ENCODE data around the gene STARD4.

The STARD4 gene, protein sequence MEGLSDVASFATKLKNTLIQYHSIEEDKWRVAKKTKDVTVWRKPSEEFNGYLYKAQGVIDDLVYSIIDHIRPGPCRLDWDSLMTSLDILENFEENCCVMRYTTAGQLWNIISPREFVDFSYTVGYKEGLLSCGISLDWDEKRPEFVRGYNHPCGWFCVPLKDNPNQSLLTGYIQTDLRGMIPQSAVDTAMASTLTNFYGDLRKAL

DNA sequence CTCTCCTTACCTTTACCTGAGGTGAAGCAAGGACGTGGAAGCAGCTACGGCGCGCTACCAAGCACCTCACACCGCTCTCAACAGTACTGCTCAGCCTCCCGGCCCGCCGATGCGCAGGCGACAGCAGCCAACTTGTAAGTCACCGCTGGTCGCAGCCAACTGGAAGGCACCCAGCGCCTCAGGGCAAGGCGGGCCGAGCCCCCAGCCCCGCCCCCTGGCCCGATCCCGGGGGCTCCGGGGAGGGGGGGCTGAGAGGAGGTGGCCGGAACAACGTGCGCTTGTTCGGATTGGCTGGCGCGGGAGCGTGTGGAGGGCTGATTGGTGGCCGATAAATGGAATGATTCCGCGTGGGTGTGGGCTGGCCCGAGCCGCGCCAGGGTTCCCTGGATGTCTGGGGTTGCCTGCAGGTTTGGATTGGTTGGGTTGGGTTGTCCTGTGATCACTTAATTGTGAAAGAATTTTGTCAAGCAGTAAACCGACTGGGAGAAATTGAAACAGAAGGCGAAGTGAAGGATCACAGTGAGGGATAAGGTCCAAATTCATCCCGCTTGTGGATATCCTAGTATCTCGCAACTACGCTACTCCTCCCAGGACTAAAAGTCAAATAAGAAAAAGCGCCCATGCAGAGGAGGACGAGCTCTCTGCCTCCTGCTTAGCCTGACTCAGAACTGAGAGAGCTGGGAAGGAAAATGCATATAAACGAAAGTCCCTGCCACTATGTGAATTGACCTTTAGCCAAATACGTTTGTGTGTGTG lies at the start of gene STARD4:
Gene STARD4 (minus strand): TSS at position 161 of the 756 bp plus-strand sequence. CDS start 5,102 bp downstream, outside the sequence.
- TF ChIP-seq, protein P1, sequence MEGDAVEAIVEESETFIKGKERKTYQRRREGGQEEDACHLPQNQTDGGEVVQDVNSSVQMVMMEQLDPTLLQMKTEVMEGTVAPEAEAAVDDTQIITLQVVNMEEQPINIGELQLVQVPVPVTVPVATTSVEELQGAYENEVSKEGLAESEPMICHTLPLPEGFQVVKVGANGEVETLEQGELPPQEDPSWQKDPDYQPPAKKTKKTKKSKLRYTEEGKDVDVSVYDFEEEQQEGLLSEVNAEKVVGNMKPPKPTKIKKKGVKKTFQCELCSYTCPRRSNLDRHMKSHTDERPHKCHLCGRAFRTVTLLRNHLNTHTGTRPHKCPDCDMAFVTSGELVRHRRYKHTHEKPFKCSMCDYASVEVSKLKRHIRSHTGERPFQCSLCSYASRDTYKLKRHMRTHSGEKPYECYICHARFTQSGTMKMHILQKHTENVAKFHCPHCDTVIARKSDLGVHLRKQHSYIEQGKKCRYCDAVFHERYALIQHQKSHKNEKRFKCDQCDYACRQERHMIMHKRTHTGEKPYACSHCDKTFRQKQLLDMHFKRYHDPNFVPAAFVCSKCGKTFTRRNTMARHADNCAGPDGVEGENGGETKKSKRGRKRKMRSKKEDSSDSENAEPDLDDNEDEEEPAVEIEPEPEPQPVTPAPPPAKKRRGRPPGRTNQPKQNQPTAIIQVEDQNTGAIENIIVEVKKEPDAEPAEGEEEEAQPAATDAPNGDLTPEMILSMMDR (IDR thresholded peaks at IDR 0.05; ENCODE audit: extremely low read depth, insufficient read depth, missing control alignments), result no peak
- peak; percentile 93 for DNase-seq (ENCODE audit: low spot score)
- in situ Hi-C loops (cut with MboI; ENCODE audit: low pct_unique_long_range_greater_than_20kb, low sequenced_read_pairs, unreplicated experiment), result no loop called here

DNA sequence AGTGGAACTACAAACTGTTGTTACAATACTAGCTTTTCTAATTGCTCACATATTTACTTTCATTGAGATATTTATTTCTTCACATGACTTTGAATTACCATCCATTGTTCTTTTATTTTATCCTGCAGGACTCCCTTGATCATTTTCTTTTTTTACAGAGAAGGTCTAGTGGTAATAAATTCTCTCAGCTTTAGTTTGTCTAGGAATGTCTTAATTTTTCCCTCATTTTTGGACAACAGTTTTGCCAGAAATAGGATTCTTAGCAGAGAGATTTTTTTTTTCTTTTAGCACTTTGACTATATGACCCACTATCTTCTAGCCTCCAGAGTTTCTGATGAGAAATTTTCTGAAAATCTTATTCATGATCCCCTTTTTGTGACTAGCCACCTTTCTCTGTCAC lies 47.3 kb upstream of the STARD4 start:
- in situ Hi-C loops (cut with MboI; ENCODE audit: low pct_unique_long_range_greater_than_20kb, low sequenced_read_pairs, unreplicated experiment), result no loop called here
- TF ChIP-seq, protein P1 (IDR thresholded peaks at IDR 0.05; ENCODE audit: extremely low read depth, insufficient read depth, missing control alignments), result no peak
- no peak for DNase-seq (ENCODE audit: low spot score)

DNA sequence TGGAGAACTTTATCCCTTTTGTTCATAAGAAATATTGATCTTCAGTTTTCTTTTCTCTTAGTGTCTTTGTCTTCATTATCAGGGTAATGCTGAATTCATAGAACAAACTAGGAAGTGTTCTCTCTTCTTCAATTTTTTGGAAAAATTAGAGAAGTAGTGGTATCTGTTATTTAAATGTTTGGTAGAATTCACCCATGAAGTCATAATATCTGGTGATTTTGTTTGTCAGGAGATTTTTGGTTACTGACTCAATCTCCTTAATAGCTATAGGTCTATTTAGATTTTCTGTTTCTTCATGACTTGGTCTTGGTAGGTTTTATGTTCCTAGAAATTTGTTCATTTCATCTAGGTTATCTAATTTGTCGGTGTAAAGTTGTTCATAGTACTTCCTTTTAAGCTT lies 45.4 kb upstream of the STARD4 start:
- in situ Hi-C loops (cut with MboI; ENCODE audit: low pct_unique_long_range_greater_than_20kb, low sequenced_read_pairs, unreplicated experiment), result no loop called here
- TF ChIP-seq, protein P1 (IDR thresholded peaks at IDR 0.05; ENCODE audit: extremely low read depth, insufficient read depth, missing control alignments), result no peak
- no peak for DNase-seq (ENCODE audit: low spot score)

DNA sequence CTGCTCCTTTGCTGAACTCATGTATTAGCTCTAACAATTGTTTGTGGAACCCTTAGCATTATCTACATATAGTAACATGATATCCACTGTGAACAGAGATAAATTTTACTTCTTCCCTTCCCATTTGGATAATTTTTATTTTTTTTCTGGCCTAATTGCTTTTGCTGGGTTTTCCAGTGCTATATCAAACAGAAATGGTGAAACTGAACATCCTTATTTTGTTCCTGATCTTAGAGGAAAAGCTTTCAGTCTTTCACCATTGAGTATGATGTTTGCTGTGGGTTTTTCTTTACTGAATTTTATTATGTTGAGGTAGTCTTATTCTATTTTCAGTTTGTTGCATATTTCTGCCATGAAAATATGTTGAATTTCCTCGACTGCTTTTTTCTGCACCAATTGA lies 44.8 kb upstream of the STARD4 start:
- in situ Hi-C loops (cut with MboI; ENCODE audit: low pct_unique_long_range_greater_than_20kb, low sequenced_read_pairs, unreplicated experiment), result no loop called here
- TF ChIP-seq, protein P1 (IDR thresholded peaks at IDR 0.05; ENCODE audit: extremely low read depth, insufficient read depth, missing control alignments), result no peak
- DNase-seq (ENCODE audit: low spot score), result no peak

DNA sequence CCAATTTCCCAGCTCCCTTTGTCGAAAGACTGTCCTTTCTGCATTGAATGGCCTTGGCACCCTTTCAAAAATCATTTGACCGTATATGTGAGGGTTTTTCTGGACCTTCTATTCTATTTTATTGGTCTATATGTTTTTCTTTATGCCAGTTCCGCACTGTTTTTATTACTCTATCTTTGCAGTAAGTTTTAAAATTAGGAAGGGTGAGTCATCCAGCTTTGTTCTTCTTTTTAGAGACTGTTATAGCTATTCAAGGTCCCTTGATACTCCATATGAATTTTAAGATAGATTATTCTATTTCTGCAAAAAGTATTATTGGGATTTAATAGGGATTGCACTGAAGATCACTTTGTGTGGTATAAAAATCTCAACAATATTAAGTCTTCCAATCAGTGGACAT lies 44.2 kb upstream of the STARD4 start:
- in situ Hi-C loops (cut with MboI; ENCODE audit: low pct_unique_long_range_greater_than_20kb, low sequenced_read_pairs, unreplicated experiment), result no loop called here
- DNase-seq (ENCODE audit: low spot score), result no peak
- TF ChIP-seq, protein P1 (IDR thresholded peaks at IDR 0.05; ENCODE audit: extremely low read depth, insufficient read depth, missing control alignments), result no peak

DNA sequence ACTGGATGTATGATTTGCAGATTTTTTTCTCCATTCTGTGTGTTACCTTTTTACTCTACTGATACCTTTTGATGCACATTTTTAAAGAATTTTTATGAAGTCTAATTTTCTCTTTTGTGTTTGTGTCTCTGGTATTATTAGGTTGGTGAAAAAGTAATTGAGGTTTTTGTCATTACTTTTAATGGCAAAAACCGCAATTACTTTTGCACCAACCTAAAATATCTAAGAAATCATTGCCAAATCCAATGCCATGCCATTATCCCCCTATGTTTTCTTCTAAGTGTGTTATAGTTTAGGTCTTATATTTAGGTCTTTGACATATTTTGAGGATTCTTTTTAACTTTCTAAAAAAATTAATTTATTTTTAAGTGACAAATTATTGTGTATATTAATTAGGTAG lies 43.4 kb upstream of the STARD4 start:
- DNase-seq (ENCODE audit: low spot score), result no peak
- in situ Hi-C loops (cut with MboI; ENCODE audit: low pct_unique_long_range_greater_than_20kb, low sequenced_read_pairs, unreplicated experiment), result no loop called here

More for the DNA sequence above, 43.4 kb upstream of the STARD4 start:
- TF ChIP-seq, protein P1 (IDR thresholded peaks at IDR 0.05; ENCODE audit: extremely low read depth, insufficient read depth, missing control alignments), result no peak
